Activated CD4-positive, alpha-beta T cell treated with anti-CD3 and anti-CD28 coated beads, Interleukin-2, amount 50 U/mL, for 24 hours (primary cell): ENCODE measurements around the gene CACNG6.
"Not testable (repeated sequence)": the region's sequence is repeated elsewhere in the genome, so short reads cannot be mapped to it uniquely, and the experiment has no call there.

Source experiments
- DNase-seq, 2 donors: peaks; one replicate each; pipeline ENCODE4 v3.0.0-alpha.2; 2020; ENCODE audit warnings: low read depth in 1 of 2, low spot score in 1 of 2

CACNG6 gene

GRCh38 chr19:53999694-54000093 is 8.3 kb downstream of the CACNG6 start:
- DNase-seq, result no peak

- DNase-seq, result no peak
Observed at GRCh38 chr19:54001496-54001895, 10.1 kb downstream of the CACNG6 start.

GRCh38 chr19:54002495-54003315 is 11.3 kb downstream of the CACNG6 start:
- no peak for DNase-seq

GRCh38 chr19:54009440-54009839 is 18.0 kb downstream of the CACNG6 start:
- no peak for DNase-seq

GRCh38 chr19:54010474-54010873 is 19.0 kb downstream of the CACNG6 start:
- DNase-seq, result no peak

- no peak for DNase-seq
Observed at GRCh38 chr19:54011507-54012211, 20.2 kb downstream of the CACNG6 start.

- DNase-seq, result no peak
Observed at GRCh38 chr19:54013866-54014265, 22.4 kb downstream of the CACNG6 start.

- DNase-seq, result no peak
Observed at GRCh38 chr19:54014920-54015560, 23.6 kb downstream of the CACNG6 start.

GRCh38 chr19:54017261-54017660 is 25.8 kb downstream of the CACNG6 start:
- DNase-seq, result no peak

- DNase-seq, result no peak
Observed at GRCh38 chr19:54021363-54021762, 29.9 kb downstream of the CACNG6 start.

- DNase-seq, result no peak
Observed at GRCh38 chr19:54021932-54022331, 30.5 kb downstream of the CACNG6 start.

- DNase-seq, result no peak
Observed at GRCh38 chr19:54023191-54023590, 31.8 kb downstream of the CACNG6 start.

- DNase-seq, result no peak
Observed at GRCh38 chr19:54024660-54025059, 33.2 kb downstream of the CACNG6 start.

GRCh38 chr19:54026656-54027055 is 35.2 kb downstream of the CACNG6 start:
- no peak for DNase-seq

GRCh38 chr19:54029301-54029700 is 37.9 kb downstream of the CACNG6 start:
- no peak for DNase-seq

- peak; percentile 8 to 25 for DNase-seq
Observed at GRCh38 chr19:54029930-54030490, 38.6 kb downstream of the CACNG6 start.

GRCh38 chr19:54030895-54031586 is 39.6 kb downstream of the CACNG6 start:
- DNase-seq, result no peak

GRCh38 chr19:54035215-54036178 is 44.1 kb downstream of the CACNG6 start:
- no peak for DNase-seq

- not testable (repeated sequence) for DNase-seq
Observed at GRCh38 chr19:54036542-54036941, 45.1 kb downstream of the CACNG6 start.

GRCh38 chr19:54040003-54040402 is 48.6 kb downstream of the CACNG6 start:
- no peak for DNase-seq
